HG02970 (cell line): ENCODE measurements around the gene HDAC4.

Experiments
- ATAC-seq: cut with Tn5 transposase; IDR thresholded peaks from one replicate; pipeline ENCODE4 v1.9.1; 2021; ENCODE audit warnings: mild to moderate bottlenecking, moderate library complexity, moderate number of reproducible peaks; ENCODE audit not compliant: unreplicated experiment, low FRiP score

HDAC4 gene

GRCh38 chr2:239197146-239197545 is 203.7 kb downstream of the HDAC4 start:
- no peak for ATAC-seq

- ATAC-seq: no peak
Measured at GRCh38 chr2:239196474-239197021, 204.3 kb downstream of the HDAC4 start.

GRCh38 chr2:239195992-239196391 is 204.8 kb downstream of the HDAC4 start:
- no peak for ATAC-seq

- ATAC-seq: no peak
Measured at GRCh38 chr2:239195318-239195871, 205.4 kb downstream of the HDAC4 start.

GRCh38 chr2:239194731-239195317 is 206.0 kb downstream of the HDAC4 start:
- ATAC-seq: no peak

- ATAC-seq: no peak
Measured at GRCh38 chr2:239193925-239194677, 206.7 kb downstream of the HDAC4 start.

- no peak for ATAC-seq
Measured at GRCh38 chr2:239193401-239193811, 207.4 kb downstream of the HDAC4 start.

- no peak for ATAC-seq
Measured at GRCh38 chr2:239192975-239193374, 207.8 kb downstream of the HDAC4 start.

GRCh38 chr2:239192456-239192855 is 208.4 kb downstream of the HDAC4 start:
- no peak for ATAC-seq

GRCh38 chr2:239190921-239191885 is 209.6 kb downstream of the HDAC4 start:
- no peak for ATAC-seq

- ATAC-seq: no peak
Measured at GRCh38 chr2:239190361-239190760, 210.5 kb downstream of the HDAC4 start.

GRCh38 chr2:239189711-239190131 is 211.1 kb downstream of the HDAC4 start:
- ATAC-seq: no peak

GRCh38 chr2:239188536-239188935 is 212.3 kb downstream of the HDAC4 start:
- no peak for ATAC-seq

- no peak for ATAC-seq
Measured at GRCh38 chr2:239187464-239188253, 213.2 kb downstream of the HDAC4 start.

- no peak for ATAC-seq
Measured at GRCh38 chr2:239186516-239187357, 214.1 kb downstream of the HDAC4 start.

- no peak for ATAC-seq
Measured at GRCh38 chr2:239184968-239185903, 215.6 kb downstream of the HDAC4 start.

- no peak for ATAC-seq
Measured at GRCh38 chr2:239184179-239184578, 216.6 kb downstream of the HDAC4 start.
